Small intestine (tissue), 16 donors: ENCODE results near the gene THSD1. TPM values are rescaled to one million over a fixed set of nuclear protein-coding genes. Genes with fewer than 3 reads are reported as not detected.

Source experiments
- DNase-seq, 2 donors: peaks; one replicate each; pipeline versions ENCODE4 v3.0.0 to v3.0.0-alpha.2; 2013
- FAIRE-seq: peaks from 2 replicates; lab custom pipeline; 2012; peaks lifted over from hg19 to GRCh38; lab: Jason Lieb, UNC
- H3K27ac ChIP-seq, 3 donors: one replicate each; pipeline ENCODE4 v1.5.1; 2013; ENCODE audit warnings: low read length in 2 of 3, mild to moderate bottlenecking in 2 of 3, control low read depth in 1 of 3, inconsistent platforms in 1 of 3, low read depth in 1 of 3, moderate library complexity in 1 of 3
- H3K27me3 ChIP-seq, 3 donors: one replicate each; pipeline ENCODE4 v1.6.1; 2013; ENCODE audit warnings: low read length in 3 of 3, inconsistent platforms in 1 of 3; ENCODE audit not compliant: control insufficient read depth in 3 of 3, insufficient read depth in 3 of 3
- H3K36me3 ChIP-seq, 3 donors: one replicate each; pipeline ENCODE4 v1.6.1; 2013; ENCODE audit warnings: low read length in 3 of 3, inconsistent platforms in 1 of 3, low read depth in 1 of 3, mild to moderate bottlenecking in 1 of 3, moderate library complexity in 1 of 3; ENCODE audit not compliant: control insufficient read depth in 3 of 3, insufficient read depth in 2 of 3
- H3K4me1 ChIP-seq, 3 donors: one replicate each; pipeline ENCODE4 v1.6.1; 2013; ENCODE audit warnings: low read length in 2 of 3, inconsistent platforms in 1 of 3, low read depth in 1 of 3, mild to moderate bottlenecking in 1 of 3, moderate library complexity in 1 of 3; ENCODE audit not compliant: control insufficient read depth in 3 of 3, insufficient read depth in 2 of 3
- H3K4me3 ChIP-seq, 3 donors: one replicate each; pipeline ENCODE4 v1.5.1; 2013; ENCODE audit warnings: low read length in 3 of 3, control low read depth in 1 of 3, inconsistent platforms in 1 of 3, low read depth in 1 of 3, mild to moderate bottlenecking in 1 of 3, moderate library complexity in 1 of 3
- H3K9me3 ChIP-seq, 2 donors: one replicate each; pipeline ENCODE4 v1.6.1; 2013; ENCODE audit warnings: low read depth in 1 of 2, low read length in 1 of 2; ENCODE audit not compliant: control insufficient read depth in 2 of 2, insufficient read depth in 1 of 2
- WGBS, 3 donors: extraction: QIAGEN DNeasy Blood & Tissue Kit; methylation state at CpG; one replicate each; pipeline ENCODE4 v1.1.7; 2013; 5-methylcytosine and 5-hydroxymethylcytosine counted together
- long read RNA-seq, 10 donors: transcript quantifications; one replicate each; lab custom pipeline, GENCODE V29; 2026
- polyA plus RNA-seq, 4 donors: library from polyadenylated mRNA; stranded (reverse) in 3 of 4; unstranded in 1 of 4; fragments of 200-250 nt in 3 of 4; fragments of 120-200 nt in 1 of 4; gene quantifications; one replicate each; pipeline versions ENCODE4 v1.2.1 to v1.2.3, GENCODE V29; 2013
- donor health status: healthy with polysubstance abuse.
- donor health status: control.
- donor health status: control.
- donor health status: Bipolar disorder and iron deficiency.
- donor health status: healthy.

THSD1 gene
- polyA plus RNA-seq = 1 to 10 TPM in 2 of 4 donors, under 1 TPM in 2; 0.22 to 4.3 (median 1.8) TPM
- long read RNA-seq, donor 1 = 0 reads
- long read RNA-seq, donor 2 = 0 reads
- long read RNA-seq, donor 3, partial matches to known transcripts = 0 of 1 reads
- long read RNA-seq, donor 3, other reads (novel, unspliced or antisense) = 0 of 1 reads
- long read RNA-seq, donor 4 = 0 reads
- long read RNA-seq, donor 5, partial matches to known transcripts = 0 of 1 reads
- long read RNA-seq, donor 5, other reads (novel, unspliced or antisense) = 0 of 1 reads
- long read RNA-seq, donor 6, partial matches to known transcripts = 5 of 5 reads
- long read RNA-seq, donor 6, other reads (novel, unspliced or antisense) = 0 of 5 reads
- long read RNA-seq, donor 7 = 0 reads
- long read RNA-seq, donor 8 = 0 reads
- long read RNA-seq, donor 9 = 0 reads
- long read RNA-seq, donor 10, partial matches to known transcripts = 0 of 4 reads
- long read RNA-seq, donor 10, other reads (novel, unspliced or antisense) = 0 of 4 reads

GRCh38 chr13:52405767-52406494 lies at the start of gene THSD1:
Gene THSD1, minus strand, starts transcription at chr13:52406172. Its CDS starts 3,572 bp downstream, at chr13:52402600.
- DNase-seq (peak in 1 of 2 donors; percentile 36), FAIRE-seq (no peak)
- H3K4me3 ChIP-seq = peak within 1 kb of the TSS in 2 of 3 donors; percentile 44 to 48
- whole genome bisulfite sequencing, 3 donors = 1% methylated on average over 50 to 68 of the region's 68 CpGs
- no peaks in the 10 kb centered on the region for H3K9me3 ChIP-seq
- peaks cover 0 to 6% (median 0%) of the 10 kb centered on the region in 3 donors for H3K36me3 ChIP-seq
- peaks cover 0 to 18% (median 0%) of the 10 kb centered on the region in 3 donors for H3K27me3 ChIP-seq
- peak within 1 kb of the TSS in 2 of 3 donors; percentile 11 to 62 for H3K27ac ChIP-seq
- H3K4me1 ChIP-seq = peaks cover 0 to 5% (median 0%) of the 10 kb centered on the region in 3 donors

- 0 to 1% (median 0%) methylated on average over 28 to 37 of the region's 37 CpGs for WGBS, 3 donors
- no peaks in the 10 kb centered on the region for H3K9me3 ChIP-seq
- no peak for FAIRE-seq
These were observed 49.7 kb upstream of the THSD1 start for GRCh38 chr13:52455677-52456041.

DNA sequence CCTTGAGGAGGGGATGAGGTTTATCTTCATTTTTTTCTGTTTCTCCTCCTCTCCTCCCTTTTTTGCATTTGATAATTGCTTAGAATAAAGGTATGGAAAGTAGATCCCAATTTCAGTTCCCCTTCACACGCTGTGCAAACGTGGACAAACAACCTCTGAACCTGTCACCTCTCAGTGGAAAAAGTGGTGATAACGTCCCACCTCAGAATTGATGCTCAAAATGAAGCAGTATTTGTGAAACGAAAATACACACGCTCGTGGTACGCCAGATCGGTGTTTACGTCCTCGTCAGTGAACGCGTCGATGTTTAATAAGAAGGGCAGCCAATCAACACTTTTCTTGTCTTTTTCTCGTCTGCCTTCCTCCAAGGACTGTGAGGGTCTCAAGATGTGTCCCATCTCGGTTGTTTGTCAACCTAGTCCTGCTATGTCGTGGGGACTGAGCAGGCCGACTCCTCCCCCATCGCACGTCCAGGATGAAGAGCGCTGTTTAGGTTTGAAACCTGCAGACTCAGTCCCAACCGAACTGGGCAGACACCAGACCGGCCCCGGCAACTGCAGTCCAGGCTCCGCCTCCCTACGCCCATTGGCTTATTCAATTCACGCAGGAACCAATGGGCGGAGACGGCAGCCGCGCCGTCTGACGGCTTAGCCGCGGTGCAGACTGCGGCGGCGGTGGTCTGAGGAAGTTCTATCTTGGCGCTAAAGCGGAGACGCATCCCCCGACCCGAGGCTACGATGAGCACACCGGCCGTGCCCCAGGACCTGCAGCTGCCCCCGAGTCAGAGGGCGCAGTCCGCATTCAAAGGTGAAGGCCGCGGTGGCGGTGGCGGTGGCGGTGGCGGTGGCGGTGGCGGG lies 49.1 kb upstream of the THSD1 start, which contains the start of gene CKAP2:
Gene CKAP2, plus strand, starts transcription at position 659 of the 857 bp plus-strand sequence. Its CDS starts 79 bp downstream, at position 738.
- FAIRE-seq (no peak), DNase-seq (peak; percentile 95 to 97)
- peak within 1 kb of the TSS; percentile 67 to 86 (median 72) for H3K4me3 ChIP-seq
- peak within 1 kb of the TSS; percentile 82 to 96 (median 88) for H3K27ac ChIP-seq
- peaks cover 0 to 13% (median 0%) of the 10 kb centered on the region in 3 donors for H3K36me3 ChIP-seq
- no peaks in the 10 kb centered on the region for H3K27me3 ChIP-seq
- no peaks in the 10 kb centered on the region for H3K9me3 ChIP-seq
- WGBS, 3 donors = 0% methylated on average over 49 to 56 of the region's 56 CpGs
- H3K4me1 ChIP-seq = peaks cover 0 to 9% (median 2%) of the 10 kb centered on the region in 3 donors

More at GRCh38 chr13:52455677-52456041, 49.7 kb upstream of the THSD1 start:
- H3K4me1 ChIP-seq = peaks cover 0 to 9% (median 2%) of the 10 kb centered on the region in 3 donors
- peak overlapping the region; percentile 67 to 86 (median 72) for H3K4me3 ChIP-seq
- DNase-seq = peak; percentile 71 to 88
- H3K36me3 ChIP-seq = peaks cover 0 to 17% (median 0%) of the 10 kb centered on the region in 3 donors
- H3K27ac ChIP-seq = peak overlapping the region; percentile 82 to 96 (median 88)
- H3K27me3 ChIP-seq = no peaks in the 10 kb centered on the region

GRCh38 chr13:52454459-52454819 lies 48.5 kb upstream of the THSD1 start:
- WGBS, 3 donors = 3 to 15% (median 6%) methylated on average over 8 of the region's 8 CpGs

DNA sequence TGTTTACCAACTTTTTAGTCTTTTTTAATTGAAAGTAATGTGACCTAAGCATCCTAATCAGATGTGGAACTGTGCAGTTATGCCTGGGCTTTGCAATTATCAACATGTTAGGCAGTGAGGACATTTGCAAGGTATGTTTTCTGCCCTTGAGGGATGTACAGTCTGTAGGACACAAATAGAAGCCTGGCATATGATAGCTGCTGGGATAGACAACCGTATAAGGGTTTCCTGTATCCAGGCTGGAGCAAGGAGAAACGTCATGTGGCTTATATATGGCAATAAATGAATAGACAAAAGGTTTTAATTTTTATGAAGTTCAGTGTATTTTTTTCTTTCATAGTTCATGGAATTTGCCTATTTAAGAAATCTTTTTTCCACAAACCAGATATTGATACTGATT lies 46.5 kb upstream of the THSD1 start:
- peaks cover 4 to 14% (median 10%) of the 10 kb centered on the region in 3 donors for H3K4me1 ChIP-seq
- 56 to 78% (median 68%) methylated on average over 2 of the region's 2 CpGs for whole genome bisulfite sequencing, 3 donors
- no peak for DNase-seq
- no peak overlapping the region for H3K27ac ChIP-seq
- FAIRE-seq = no peak
- H3K36me3 ChIP-seq = peaks cover 0 to 4% (median 0%) of the 10 kb centered on the region in 3 donors
- H3K9me3 ChIP-seq = no peaks in the 10 kb centered on the region
- no peak overlapping the region for H3K4me3 ChIP-seq
- H3K27me3 ChIP-seq = no peaks in the 10 kb centered on the region

More at GRCh38 chr13:52454459-52454819, 48.5 kb upstream of the THSD1 start:
- no peaks in the 10 kb centered on the region for H3K9me3 ChIP-seq
- DNase-seq = peak; percentile 35 to 49
- no peak for FAIRE-seq
- H3K36me3 ChIP-seq = peaks cover 0 to 9% (median 0%) of the 10 kb centered on the region in 3 donors
- peaks cover 0 to 9% (median 2%) of the 10 kb centered on the region in 3 donors for H3K4me1 ChIP-seq
- H3K27me3 ChIP-seq = no peaks in the 10 kb centered on the region
- H3K27ac ChIP-seq = peak overlapping the region; percentile 70 to 96 (median 74)
- H3K4me3 ChIP-seq = peak overlapping the region in 2 of 3 donors; percentile 72 to 86

GRCh38 chr13:52451135-52451804 lies 45.3 kb upstream of the THSD1 start:
- Histone ChIP-seq H3K9me3 (no peaks in the 10 kb centered on the region), H3K4me1 (peaks cover 4 to 10% (median 7%) of the 10 kb centered on the region in 3 donors), H3K36me3 (no peaks in the 10 kb centered on the region), H3K27me3 (no peaks in the 10 kb centered on the region), H3K27ac (no peak overlapping the region), H3K4me3 (no peak overlapping the region)
- DNase-seq (no peak), FAIRE-seq (no peak)
- 85 to 89% (median 85%) methylated on average over 24 of the region's 24 CpGs for WGBS, 3 donors

- no peak for FAIRE-seq
- peak overlapping the region in 1 of 3 donors; percentile 8 for H3K4me3 ChIP-seq
- DNase-seq = no peak
- 5 to 8% (median 5%) methylated on average over 8 of the region's 8 CpGs for WGBS, 3 donors
- peak overlapping the region in 1 of 3 donors; percentile 26 for H3K27ac ChIP-seq
- no peaks in the 10 kb centered on the region for H3K36me3 ChIP-seq
- H3K9me3 ChIP-seq = no peaks in the 10 kb centered on the region
- H3K4me1 ChIP-seq = peaks cover 4 to 10% (median 7%) of the 10 kb centered on the region in 3 donors
- H3K27me3 ChIP-seq = no peaks in the 10 kb centered on the region
These were observed 44.8 kb upstream of the THSD1 start for GRCh38 chr13:52450793-52451116.
